Neural cell (in vitro differentiated cells): ENCODE data around the gene CXCL1. TPM values are rescaled to one million over a fixed set of nuclear protein-coding genes. Genes with fewer than 3 reads are reported as not detected.

ENCODE experiments used
- H2AFZ ChIP-seq: fragments of 200-600, 300-800 bp; sonication (generic), shearing (Covaris generic); 2 replicates; pipeline ENCODE4 v1.6.0; 2014; ENCODE audit warnings: low read depth, mild to moderate bottlenecking, antibody characterized with exemption, low read length, moderate library complexity
- H3F3A ChIP-seq: fragments of 200-600 bp; shearing (Covaris generic); 2 replicates; pipeline ENCODE4 v1.6.1; 2016; ENCODE audit warnings: mild to moderate bottlenecking, moderate library complexity, mixed read lengths, antibody characterized with exemption, low read length; ENCODE audit not compliant: insufficient read depth, poor library complexity, severe bottlenecking
- H3K27ac ChIP-seq: fragments of 200-600, 300-800 bp; sonication (generic), shearing (Covaris generic); 2 replicates; pipeline ENCODE4 v1.5.1; 2014; ENCODE audit warnings: mild to moderate bottlenecking, low read length, moderate library complexity
- H3K27me3 ChIP-seq: fragments of 300-800, 200-600 bp; sonication (generic), shearing (Covaris generic); 2 replicates; pipeline ENCODE4 v1.6.0; 2014; ENCODE audit warnings: mild to moderate bottlenecking, low read depth, low read length, moderate library complexity; ENCODE audit not compliant: insufficient read depth
- H3K36me3 ChIP-seq: fragments of 300-800, 200-600 bp; sonication (generic), shearing (Covaris generic); 2 replicates; pipeline ENCODE4 v1.5.1; 2014; ENCODE audit warnings: mild to moderate bottlenecking, antibody characterized with exemption, low read length, moderate library complexity; ENCODE audit not compliant: insufficient read depth
- H3K4me2 ChIP-seq: fragments of 300-800, 200-600 bp; sonication (generic), shearing (Covaris generic); 2 replicates; pipeline ENCODE4 v1.6.0; 2014; ENCODE audit warnings: mild to moderate bottlenecking, low read length
- H3K4me3 ChIP-seq: fragments of 300-800, 200-600 bp; sonication (generic), shearing (Covaris generic); 2 replicates; pipeline ENCODE4 v1.5.1; 2014; ENCODE audit warnings: mild to moderate bottlenecking, low read length, moderate library complexity
- H3K79me2 ChIP-seq: fragments of 200-600 bp; shearing (Covaris generic); replicated peaks from 2 replicates; pipeline ENCODE4 v1.6.0; 2014; ENCODE audit warnings: mild to moderate bottlenecking, low read length, moderate library complexity; ENCODE audit not compliant: insufficient read depth
- H3K9ac ChIP-seq: fragments of 300-800, 200-600 bp; sonication (generic), shearing (Covaris generic); 2 replicates; pipeline ENCODE4 v1.6.1; 2016; ENCODE audit warnings: mild to moderate bottlenecking, low read length, mixed read lengths
- H3K9me2 ChIP-seq: fragments of 200-600 bp; shearing (Covaris generic); 2 replicates; pipeline ENCODE4 v1.6.1; 2016; ENCODE audit warnings: mild to moderate bottlenecking, low read length, mixed read lengths; ENCODE audit not compliant: insufficient read depth
- H3K9me3 ChIP-seq: fragments of 200-600, 300-800 bp; sonication (generic), shearing (Covaris generic); 2 replicates; pipeline ENCODE4 v1.6.1; 2016; ENCODE audit warnings: mild to moderate bottlenecking, mixed run types, low read length, moderate library complexity, mixed read lengths
- H4K20me1 ChIP-seq: fragments of 200-600 bp; shearing (Covaris generic); 2 replicates; pipeline ENCODE4 v1.6.1; 2016; ENCODE audit warnings: mild to moderate bottlenecking, mixed run types; ENCODE audit not compliant: insufficient read depth
- EP300 ChIP-seq: fragments of 450-650 bp; conservative IDR thresholded peaks from 2 replicates; pipeline ENCODE4 v1.6.1; 2014; ENCODE audit warnings: antibody characterized with exemption, mild to moderate bottlenecking, moderate library complexity; ENCODE audit not compliant: poor library complexity, severe bottlenecking
- EZH2 ChIP-seq: fragments of 200-600, 300-800 bp; shearing (Covaris generic), sonication (generic); IDR thresholded peaks from 2 replicates; pipeline ENCODE4 v1.6.1; 2014; ENCODE audit warnings: antibody characterized with exemption, low read length, borderline replicate concordance, mild to moderate bottlenecking; ENCODE audit not compliant: insufficient read depth, poor library complexity, severe bottlenecking
- MXI1 ChIP-seq: fragments of 450-650 bp; conservative IDR thresholded peaks from 2 replicates; pipeline ENCODE4 v1.6.1; 2014; ENCODE audit warnings: antibody characterized with exemption, mild to moderate bottlenecking; ENCODE audit not compliant: poor library complexity, severe bottlenecking
- POLR2AphosphoS5 ChIP-seq: IDR thresholded peaks from 2 replicates; pipeline ENCODE4 v1.6.1; 2012
- RAD21 ChIP-seq: fragments of 450-650 bp; conservative IDR thresholded peaks from 2 replicates; pipeline ENCODE4 v1.6.1; 2014; ENCODE audit warnings: antibody characterized with exemption, mild to moderate bottlenecking, moderate library complexity
- REST ChIP-seq: IDR thresholded peaks from 2 replicates; pipeline ENCODE4 v1.6.1; 2012; ENCODE audit warnings: borderline replicate concordance
- SMC3 ChIP-seq: fragments of 450-650 bp; conservative IDR thresholded peaks from 2 replicates; pipeline ENCODE4 v1.6.1; 2014; ENCODE audit warnings: antibody characterized with exemption, mild to moderate bottlenecking, moderate library complexity; ENCODE audit not compliant: poor library complexity
- TAF1 ChIP-seq: IDR thresholded peaks from 2 replicates; pipeline ENCODE4 v1.6.1; 2012; ENCODE audit warnings: low read depth
- polyA plus RNA-seq: library from polyadenylated mRNA; depleted of rRNA; stranded (reverse); fragments of >200 nt; gene quantifications from 2 replicates; pipeline ENCODE4 v1.2.3, GENCODE V29; 2014
- TF ChIP-seq, protein P1 (sequence below): fragments of 450-650 bp; IDR thresholded peaks from 2 replicates; pipeline ENCODE4 v1.5.1; 2014; ENCODE audit warnings: antibody characterized with exemption, mild to moderate bottlenecking, moderate library complexity; ENCODE audit not compliant: poor library complexity, severe bottlenecking

CXCL1 gene
- polyA plus RNA-seq, 1 donor from 2014 or later, result not detected

- H3K9me2 ChIP-seq, result no peaks in the 10 kb centered on the region
- TF ChIP-seq EP300 (no peak), POLR2AphosphoS5 (no peak), MXI1 (no peak), RAD21 (no peak), TAF1 (no peak), SMC3 (no peak), REST (no peak), EZH2 (no peak)
- TF ChIP-seq, protein P1, sequence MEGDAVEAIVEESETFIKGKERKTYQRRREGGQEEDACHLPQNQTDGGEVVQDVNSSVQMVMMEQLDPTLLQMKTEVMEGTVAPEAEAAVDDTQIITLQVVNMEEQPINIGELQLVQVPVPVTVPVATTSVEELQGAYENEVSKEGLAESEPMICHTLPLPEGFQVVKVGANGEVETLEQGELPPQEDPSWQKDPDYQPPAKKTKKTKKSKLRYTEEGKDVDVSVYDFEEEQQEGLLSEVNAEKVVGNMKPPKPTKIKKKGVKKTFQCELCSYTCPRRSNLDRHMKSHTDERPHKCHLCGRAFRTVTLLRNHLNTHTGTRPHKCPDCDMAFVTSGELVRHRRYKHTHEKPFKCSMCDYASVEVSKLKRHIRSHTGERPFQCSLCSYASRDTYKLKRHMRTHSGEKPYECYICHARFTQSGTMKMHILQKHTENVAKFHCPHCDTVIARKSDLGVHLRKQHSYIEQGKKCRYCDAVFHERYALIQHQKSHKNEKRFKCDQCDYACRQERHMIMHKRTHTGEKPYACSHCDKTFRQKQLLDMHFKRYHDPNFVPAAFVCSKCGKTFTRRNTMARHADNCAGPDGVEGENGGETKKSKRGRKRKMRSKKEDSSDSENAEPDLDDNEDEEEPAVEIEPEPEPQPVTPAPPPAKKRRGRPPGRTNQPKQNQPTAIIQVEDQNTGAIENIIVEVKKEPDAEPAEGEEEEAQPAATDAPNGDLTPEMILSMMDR, result no peak
- H3F3A ChIP-seq, result no peaks in the 10 kb centered on the region
- no peak overlapping the region for H3K9ac ChIP-seq
- H3K27me3 ChIP-seq, result peaks cover 22% of the 10 kb centered on the region
- H3K4me3 ChIP-seq, result no peak overlapping the region
- no peaks in the 10 kb centered on the region for H3K79me2 ChIP-seq
- no peak overlapping the region for H3K27ac ChIP-seq
- H3K4me2 ChIP-seq, result no peak overlapping the region
- H3K36me3 ChIP-seq, result no peaks in the 10 kb centered on the region
- H3K9me3 ChIP-seq, result no peaks in the 10 kb centered on the region
- H2AFZ ChIP-seq, result no peak overlapping the region
- H4K20me1 ChIP-seq, result no peaks in the 10 kb centered on the region
These were observed 4.2 kb upstream of the CXCL1 start for GRCh38 chr4:73864961-73865360.

DNA sequence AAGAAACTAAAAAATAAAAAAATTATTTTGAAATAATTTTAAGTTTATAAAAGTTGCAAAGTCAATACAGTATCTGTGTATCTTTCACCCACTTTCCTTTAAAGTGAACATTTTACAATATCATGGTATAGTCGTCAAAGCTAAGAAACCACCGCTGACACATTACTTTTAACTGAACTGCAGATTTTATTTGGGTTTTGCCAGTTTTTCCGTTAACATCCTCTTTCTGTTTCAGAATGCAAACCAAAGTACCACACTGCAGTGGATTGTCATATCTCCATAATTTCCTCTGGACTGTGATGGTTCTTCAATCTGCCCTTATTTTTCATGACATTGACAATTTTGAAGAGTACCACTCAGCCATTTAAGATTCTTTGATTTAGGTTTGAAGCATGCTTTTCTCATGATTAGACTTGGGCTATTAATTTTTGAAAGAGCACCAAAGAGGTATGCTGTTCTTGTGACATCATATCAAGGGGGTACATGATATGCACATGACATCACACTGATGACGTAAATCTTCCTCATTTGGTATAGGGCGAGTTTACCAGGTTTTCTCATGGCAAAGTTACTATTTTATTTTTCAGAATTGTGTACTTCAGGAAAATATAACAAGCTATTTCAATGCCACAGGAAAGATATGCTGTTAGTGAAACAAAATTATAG is 3.6 kb upstream of the CXCL1 start:
- TF ChIP-seq EZH2 (no peak), EP300 (no peak), MXI1 (no peak), POLR2AphosphoS5 (no peak), TAF1 (no peak), RAD21 (no peak), SMC3 (no peak), REST (no peak)
- TF ChIP-seq, protein P1, result no peak
- H4K20me1 ChIP-seq, result no peaks in the 10 kb centered on the region
- H3K27me3 ChIP-seq, result peaks cover 27% of the 10 kb centered on the region
- H3K36me3 ChIP-seq, result no peaks in the 10 kb centered on the region
- H3F3A ChIP-seq, result no peaks in the 10 kb centered on the region
- H3K9ac ChIP-seq, result no peak overlapping the region
- no peaks in the 10 kb centered on the region for H3K79me2 ChIP-seq
- no peaks in the 10 kb centered on the region for H3K9me2 ChIP-seq
- H2AFZ ChIP-seq, result no peak overlapping the region
- H3K9me3 ChIP-seq, result no peaks in the 10 kb centered on the region
- H3K4me2 ChIP-seq, result no peak overlapping the region
- no peak overlapping the region for H3K4me3 ChIP-seq
- H3K27ac ChIP-seq, result no peak overlapping the region
